ENCODE data around the gene CRTC3.
"Not testable (repeated sequence)": the region's sequence is repeated elsewhere in the genome, so short reads cannot be mapped to it uniquely, and the experiment has no call there.

CRTC3 gene

DNA sequence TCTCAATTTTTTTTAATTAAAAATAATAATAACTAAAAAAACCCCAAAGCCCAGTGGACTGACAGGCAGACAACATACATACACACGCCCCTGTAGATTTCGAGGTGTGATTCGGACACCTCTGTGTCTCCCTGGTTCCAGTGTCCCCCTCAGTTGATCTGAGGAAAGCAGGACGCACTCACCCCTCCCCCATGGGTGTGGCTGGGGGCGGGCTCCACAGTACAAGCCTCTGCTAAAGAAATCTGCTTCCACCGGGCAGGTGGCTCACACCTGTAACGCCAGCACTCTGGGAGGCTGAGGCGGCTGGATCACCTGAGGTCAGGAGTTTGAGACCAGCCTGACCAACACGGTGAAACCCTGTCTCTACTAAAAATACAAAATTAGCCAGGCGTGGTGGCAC, 153.6 kb downstream of the CRTC3 start:
- no peak for DNase-seq

GRCh38 chr15:90683876-90684275, 154.2 kb downstream of the CRTC3 start:
- no peak for DNase-seq

- DNase-seq, result no peak
These were observed 154.6 kb downstream of the CRTC3 start for GRCh38 chr15:90684281-90684680.

DNA sequence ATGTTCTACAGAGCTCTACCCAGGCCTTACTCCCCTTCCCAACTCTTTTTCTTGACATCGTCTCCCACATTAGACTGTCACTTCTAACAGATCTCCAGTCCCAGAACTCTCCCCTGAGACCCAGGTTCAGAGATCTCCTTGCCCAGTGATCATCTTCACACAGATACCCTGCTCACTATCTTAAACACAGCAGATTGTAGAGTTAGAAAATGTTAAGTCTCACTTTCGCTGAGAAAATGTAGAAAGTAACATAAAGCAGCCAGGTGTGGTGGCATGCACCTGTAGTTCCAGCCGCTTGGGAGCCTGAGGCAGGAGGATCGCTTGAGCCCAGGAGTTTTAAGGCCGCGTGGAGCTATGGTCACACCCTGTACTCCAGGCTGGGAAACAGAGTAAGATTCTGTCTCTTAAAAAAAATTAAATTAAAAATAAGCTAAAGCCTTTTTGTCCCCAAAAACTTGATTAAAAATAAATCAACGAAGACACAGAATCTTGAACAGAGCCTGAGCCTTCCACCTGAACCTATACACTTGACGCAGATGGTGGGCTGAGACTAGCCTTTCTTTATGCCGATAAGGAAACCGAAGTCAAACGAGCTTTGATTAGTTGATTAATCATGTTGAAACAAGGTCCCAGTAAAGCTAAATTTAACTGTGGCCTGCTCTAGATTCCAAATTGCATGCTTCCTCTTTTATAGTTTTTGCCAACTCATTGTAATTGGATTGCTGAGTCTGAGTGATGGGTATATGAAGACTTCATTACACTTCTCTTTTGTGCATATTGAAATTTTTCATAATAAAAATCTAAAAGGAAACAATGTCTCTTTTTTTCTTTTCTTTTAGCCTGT, 156.1 kb downstream of the CRTC3 start:
- no peak for DNase-seq

DNA sequence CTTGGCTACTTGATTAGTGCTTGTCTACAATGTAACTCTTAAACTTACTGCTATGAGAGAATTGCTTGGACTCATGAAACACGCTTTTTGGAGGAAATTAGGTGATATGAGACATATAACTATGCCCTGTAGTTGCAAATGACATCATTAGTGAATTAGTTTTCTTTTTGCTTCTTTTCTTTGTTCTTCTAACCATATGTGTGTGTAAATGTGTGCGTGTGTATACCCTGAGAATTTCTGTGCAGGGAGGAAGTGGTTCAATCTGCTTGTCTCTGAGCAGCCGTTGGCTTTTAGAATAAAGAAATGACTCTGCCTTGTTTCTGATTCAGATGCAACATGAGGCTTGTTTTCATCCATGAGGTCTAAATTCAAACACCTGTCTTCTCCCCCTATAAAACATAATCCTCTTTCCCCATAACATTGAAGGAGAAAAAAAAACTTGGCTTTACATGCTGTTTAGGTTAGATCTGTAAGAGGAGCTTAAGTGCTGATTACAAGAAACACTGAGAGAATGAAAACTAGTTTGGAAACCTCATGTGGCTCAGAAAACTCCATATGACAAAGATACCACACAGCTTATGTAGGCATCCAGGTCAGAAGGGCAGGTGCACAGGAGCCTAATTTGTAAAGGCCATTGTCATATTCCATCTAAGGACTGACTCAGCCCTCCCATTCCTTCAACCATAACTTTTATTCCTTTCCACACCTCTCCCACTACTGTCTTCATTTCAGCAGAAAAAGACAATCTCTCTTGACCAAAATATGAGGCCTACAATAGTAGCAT, 156.9 kb downstream of the CRTC3 start:
- DNase-seq, result no peak

- DNase-seq, result not testable (repeated sequence)
These were observed 159.7 kb downstream of the CRTC3 start for GRCh38 chr15:90689326-90689961.

GRCh38 chr15:90690585-90690984, 160.9 kb downstream of the CRTC3 start:
- DNase-seq, result no peak

GRCh38 chr15:90691369-90691768, 161.6 kb downstream of the CRTC3 start:
- DNase-seq, result no peak

GRCh38 chr15:90691982-90692773, 162.5 kb downstream of the CRTC3 start:
- no peak for DNase-seq
